Spleen (tissue), 11 donors: ENCODE results near the gene SUMF2. TPM values are rescaled to one million over a fixed set of nuclear protein-coding genes. Genes with fewer than 3 reads are reported as not detected.
"Not testable (repeated sequence)": the region's sequence is repeated elsewhere in the genome, so short reads cannot be mapped to it uniquely, and the experiment has no call there.

Source experiments
- DNase-seq: peaks from one replicate; pipeline ENCODE4 v3.0.0-alpha.2; 2020
- H3K27ac ChIP-seq, 8 donors: fragments of 200-600 bp; sonication (generic) in 7 of 8; 1 replicate in 4 of 8; 2 replicates in 4 of 8; pipeline versions ENCODE4 v1.5.0 to v1.8.0; 2016 to 2021; ENCODE audit warnings: inconsistent platforms in 4 of 8, mild to moderate bottlenecking in 4 of 8, moderate library complexity in 1 of 8
- H3K27me3 ChIP-seq, 7 donors: fragments of 200-600 bp; sonication (generic) in 6 of 7; replicated peaks in 1 of 7; 1 replicate in 4 of 7; 2 replicates in 3 of 7; pipeline versions ENCODE4 v1.5.0 to v1.8.0; 2016 to 2021; ENCODE audit warnings: inconsistent platforms in 3 of 7, mild to moderate bottlenecking in 1 of 7
- H3K36me3 ChIP-seq, 6 donors: fragments of 200-600 bp; sonication (generic) in 5 of 6; 1 replicate in 4 of 6; 2 replicates in 2 of 6; pipeline versions ENCODE4 v1.5.0 to v1.8.0; 2016 to 2021; ENCODE audit warnings: inconsistent platforms in 2 of 6
- H3K4me1 ChIP-seq, 6 donors: fragments of 200-600 bp; sonication (generic) in 5 of 6; 1 replicate in 3 of 6; 2 replicates in 3 of 6; pipeline versions ENCODE4 v1.5.0 to v1.8.0; 2016 to 2021; ENCODE audit warnings: inconsistent platforms in 3 of 6
- H3K4me3 ChIP-seq, 8 donors: fragments of 200-600 bp; sonication (generic) in 7 of 8; 1 replicate in 4 of 8; 2 replicates in 4 of 8; pipeline versions ENCODE4 v1.5.0 to v1.8.0; 2016 to 2021; ENCODE audit warnings: inconsistent platforms in 4 of 8, mild to moderate bottlenecking in 4 of 8, moderate library complexity in 2 of 8
- H3K9me3 ChIP-seq, 8 donors: fragments of 200-600 bp; sonication (generic) in 7 of 8; 1 replicate in 4 of 8; 2 replicates in 4 of 8; pipeline versions ENCODE4 v1.5.0 to v1.8.0; 2016 to 2021; ENCODE audit warnings: inconsistent platforms in 4 of 8
- CTCF ChIP-seq, 11 experiments: fragments of 200-600 bp in 7 of 11; fragments of 450-650 bp in 4 of 11; sonication (generic) in 4 of 11; IDR thresholded peaks in 8 of 11; conservative IDR thresholded peaks in 3 of 11; 1 replicate in 7 of 11; 2 replicates in 4 of 11; pipeline versions ENCODE4 v1.4.0 to v1.8.0; 2016 to 2021; ENCODE audit warnings: antibody characterized with exemption in 11 of 11, inconsistent platforms in 4 of 11, mild to moderate bottlenecking in 1 of 11
- POLR2A ChIP-seq, 3 donors: fragments of 450-650 bp; IDR thresholded peaks; one replicate each; pipeline ENCODE4 v1.5.1; 2017; ENCODE audit warnings: antibody characterized with exemption in 3 of 3, mild to moderate bottlenecking in 1 of 3
- POLR2AphosphoS5 ChIP-seq, 3 donors: sonication (generic); formaldehyde crosslinking; IDR thresholded peaks; one replicate each; pipeline ENCODE4 v1.5.1; 2017; ENCODE audit warnings: antibody characterized with exemption in 3 of 3
- WGBS, 5 donors: extraction: QIAGEN DNeasy Blood & Tissue Kit in 3 of 5; methylation state at CpG; one replicate each; pipeline versions ENCODE4 v1.1.5 to v1.1.7; 2013 to 2018; 5-methylcytosine and 5-hydroxymethylcytosine counted together
- intact Hi-C: fragments of 100-400 bp; cut with DNase I; formaldehyde crosslinking; loops from one replicate; pipeline ENCODE4 v1.15.0; 2023; ENCODE audit warnings: low total_unique reads
- polyA plus RNA-seq, 3 donors: library from polyadenylated mRNA; stranded (reverse); fragments of 200-250 nt; gene quantifications; one replicate each; pipeline ENCODE4 v1.2.1, GENCODE V29; 2013
- total RNA-seq, 7 donors: library from RNA; depleted of rRNA in 3 of 7; stranded (reverse); fragments of >200 nt in 3 of 7; fragmentation: NEBNext Ultra II Directional in 4 of 7; extraction: Animal tissue kit (Norgen Biotek cat#: 25700) in 4 of 7; gene quantifications; one replicate each; pipeline versions ENCODE4 v1.1.0 to v1.2.1, GENCODE V29; 2016 to 2021
- donor health status: healthy with polysubstance abuse.
- donor health status: DM: no; HTN: no; CAD: no; lungs with moderate emphysema.
- donor health status: DM: no; HTN: no; CAD: no.
- donor health status: Bipolar disorder and iron deficiency.
- donor health status: healthy.
- donor health status: DM: no; HTN: no; CAD: no.
- donor health status: DM: yes; HTN: yes; CAD: no.

Gene SUMF2
- total and polyA plus RNA-seq, 10 donors = 57.1 to 145 (median 119) TPM

GRCh38 chr7:56026538-56026937 is 37.5 kb upstream of the SUMF2 start:
- Histone ChIP-seq H3K4me1 (no peaks in the 10 kb centered on the region), H3K27me3 (no peaks in the 10 kb centered on the region), H3K4me3 (no peak overlapping the region), H3K27ac (no peak overlapping the region), H3K9me3 (no peaks in the 10 kb centered on the region), H3K36me3 (peaks cover 0 to 44% (median 0%) of the 10 kb centered on the region in 6 donors)
- TF ChIP-seq CTCF (IDR thresholded peaks at IDR 0.05 in 8 of 11, conservative IDR thresholded peaks at IDR 0.05 in 3 of 11) (no peak), POLR2A (IDR thresholded peaks at IDR 0.05) (no peak), POLR2AphosphoS5 (IDR thresholded peaks at IDR 0.05) (no peak)
- no peak for DNase-seq
- WGBS, 5 donors = 29 to 94% (median 91%) methylated on average over 2 of the region's 2 CpGs
- intact Hi-C loops = no loop called here

GRCh38 chr7:56028942-56029630 is 35.0 kb upstream of the SUMF2 start:
- intact Hi-C loops = no loop called here
- 90 to 96% (median 94%) methylated on average over 9 of the region's 9 CpGs for WGBS, 5 donors

GRCh38 chr7:56030340-56030739 is 33.7 kb upstream of the SUMF2 start:
- whole genome bisulfite sequencing, 5 donors = 95 to 99% (median 96%) methylated on average over 8 of the region's 8 CpGs
- peaks cover 0 to 40% (median 0%) of the 10 kb centered on the region in 6 donors for H3K36me3 ChIP-seq
- peak; percentile 24 for DNase-seq
- H3K9me3 ChIP-seq = no peaks in the 10 kb centered on the region
- no peak for TF ChIP-seq POLR2AphosphoS5 (IDR thresholded peaks at IDR 0.05)
- no peak for TF ChIP-seq CTCF (IDR thresholded peaks at IDR 0.05 in 8 of 11, conservative IDR thresholded peaks at IDR 0.05 in 3 of 11)
- TF ChIP-seq POLR2A (IDR thresholded peaks at IDR 0.05) = no peak
- no peak overlapping the region for H3K27ac ChIP-seq
- H3K27me3 ChIP-seq = no peaks in the 10 kb centered on the region
- no peak overlapping the region for H3K4me3 ChIP-seq
- intact Hi-C loops = no loop called here
- H3K4me1 ChIP-seq = peaks cover 0 to 19% (median 10%) of the 10 kb centered on the region in 6 donors

More at GRCh38 chr7:56028942-56029630, 35.0 kb upstream of the SUMF2 start:
- H3K9me3 ChIP-seq = no peaks in the 10 kb centered on the region
- no peaks in the 10 kb centered on the region for H3K27me3 ChIP-seq
- H3K36me3 ChIP-seq = peaks cover 0 to 40% (median 0%) of the 10 kb centered on the region in 6 donors
- no peak overlapping the region for H3K27ac ChIP-seq
- no peak for TF ChIP-seq CTCF (IDR thresholded peaks at IDR 0.05 in 8 of 11, conservative IDR thresholded peaks at IDR 0.05 in 3 of 11)
- TF ChIP-seq POLR2AphosphoS5 (IDR thresholded peaks at IDR 0.05) = no peak
- no peak for TF ChIP-seq POLR2A (IDR thresholded peaks at IDR 0.05)
- H3K4me1 ChIP-seq = peaks cover 0 to 11% (median 6%) of the 10 kb centered on the region in 6 donors
- no peak overlapping the region for H3K4me3 ChIP-seq
- DNase-seq = no peak

GRCh38 chr7:56031556-56031955 is 32.5 kb upstream of the SUMF2 start:
- H3K4me3 ChIP-seq, H3K9me3 ChIP-seq, intact Hi-C loops, H3K27ac ChIP-seq, H3K27me3 ChIP-seq: not testable (repeated sequence)
- Histone ChIP-seq H3K4me1 (peaks cover 0 to 19% (median 10%) of the 10 kb centered on the region in 6 donors), H3K36me3 (peaks cover 0 to 38% (median 0%) of the 10 kb centered on the region in 6 donors)
- peak; percentile 5 for DNase-seq
- WGBS, 5 donors = 80 to 91% (median 83%) methylated on average over 8 of the region's 8 CpGs

- H3K27ac ChIP-seq, H3K4me3 ChIP-seq, intact Hi-C loops, H3K27me3 ChIP-seq, H3K9me3 ChIP-seq: not testable (repeated sequence)
- 95 to 99% (median 97%) methylated on average over 7 of the region's 7 CpGs for WGBS, 5 donors
- Histone ChIP-seq H3K36me3 (peaks cover 0 to 30% (median 0%) of the 10 kb centered on the region in 6 donors), H3K4me1 (peaks cover 0 to 19% (median 10%) of the 10 kb centered on the region in 6 donors)
- DNase-seq = peak; percentile 16
Measured at GRCh38 chr7:56032578-56032977, 31.5 kb upstream of the SUMF2 start.
